ENCODE data around the gene CAPN14.

The CAPN14 gene

GRCh38 chr2:31216734-31217133 lies 581 bp downstream of the CAPN14 start:
- TF ChIP-seq CTCF (IDR thresholded peaks at IDR 0.05; ENCODE audit: insufficient read depth, low read length) (no peak), GABPA (IDR thresholded peaks at IDR 0.05; ENCODE audit: low read depth) (no peak), POLR2AphosphoS5 (IDR thresholded peaks at IDR 0.05; ENCODE audit: low read depth) (no peak), SPI1 (IDR thresholded peaks at IDR 0.05; ENCODE audit: borderline replicate concordance, low read depth) (no peak), REST (IDR thresholded peaks at IDR 0.05; ENCODE audit: insufficient replicate concordance, low read depth) (no peak)
- no peak overlapping the region for H3K4me3 ChIP-seq (replicated peaks; ENCODE audit: insufficient read depth, low read length)
- peaks cover 3% of the 10 kb centered on the region for H3K27me3 ChIP-seq (ENCODE audit: insufficient read depth, poor library complexity, severe bottlenecking)
- no peak overlapping the region for H3K27ac ChIP-seq (replicated peaks)
- no peak for DNase-seq (ENCODE audit: low read depth in 1 of 2, low spot score in 1 of 2)

GRCh38 chr2:31214444-31214915 lies 2.8 kb downstream of the CAPN14 start:
- DNase-seq (ENCODE audit: low read depth in 1 of 2, low spot score in 1 of 2): no peak
- no peak for TF ChIP-seq REST (IDR thresholded peaks at IDR 0.05; ENCODE audit: insufficient replicate concordance, low read depth)
- no peak for TF ChIP-seq CTCF (IDR thresholded peaks at IDR 0.05; ENCODE audit: insufficient read depth, low read length)
- TF ChIP-seq GABPA (IDR thresholded peaks at IDR 0.05; ENCODE audit: low read depth): no peak
- TF ChIP-seq SPI1 (IDR thresholded peaks at IDR 0.05; ENCODE audit: borderline replicate concordance, low read depth): no peak
- no peak for TF ChIP-seq POLR2AphosphoS5 (IDR thresholded peaks at IDR 0.05; ENCODE audit: low read depth)
- no peak overlapping the region for H3K4me3 ChIP-seq (replicated peaks; ENCODE audit: insufficient read depth, low read length)
- H3K27me3 ChIP-seq (ENCODE audit: insufficient read depth, poor library complexity, severe bottlenecking): peaks cover 3% of the 10 kb centered on the region
- no peak overlapping the region for H3K27ac ChIP-seq (replicated peaks)

- no peak overlapping the region for H3K4me3 ChIP-seq (replicated peaks; ENCODE audit: insufficient read depth, low read length)
- no peak overlapping the region for H3K27ac ChIP-seq (replicated peaks)
- TF ChIP-seq SPI1 (IDR thresholded peaks at IDR 0.05; ENCODE audit: borderline replicate concordance, low read depth): no peak
- no peak for TF ChIP-seq REST (IDR thresholded peaks at IDR 0.05; ENCODE audit: insufficient replicate concordance, low read depth)
- no peak for TF ChIP-seq CTCF (IDR thresholded peaks at IDR 0.05; ENCODE audit: insufficient read depth, low read length)
- no peak for TF ChIP-seq GABPA (IDR thresholded peaks at IDR 0.05; ENCODE audit: low read depth)
- no peak for TF ChIP-seq POLR2AphosphoS5 (IDR thresholded peaks at IDR 0.05; ENCODE audit: low read depth)
- peaks cover 3% of the 10 kb centered on the region for H3K27me3 ChIP-seq (ENCODE audit: insufficient read depth, poor library complexity, severe bottlenecking)
- no peak for DNase-seq (ENCODE audit: low read depth in 1 of 2, low spot score in 1 of 2)
Observed at GRCh38 chr2:31213601-31214443, 3.5 kb downstream of the CAPN14 start.
